HG03460 (cell line): Measurements from ENCODE around the gene MAP3K2.

Experiments
- ATAC-seq: cut with Tn5 transposase; IDR thresholded peaks from one replicate; pipeline ENCODE4 v1.9.1; 2021; ENCODE audit not compliant: unreplicated experiment

The MAP3K2 gene

DNA sequence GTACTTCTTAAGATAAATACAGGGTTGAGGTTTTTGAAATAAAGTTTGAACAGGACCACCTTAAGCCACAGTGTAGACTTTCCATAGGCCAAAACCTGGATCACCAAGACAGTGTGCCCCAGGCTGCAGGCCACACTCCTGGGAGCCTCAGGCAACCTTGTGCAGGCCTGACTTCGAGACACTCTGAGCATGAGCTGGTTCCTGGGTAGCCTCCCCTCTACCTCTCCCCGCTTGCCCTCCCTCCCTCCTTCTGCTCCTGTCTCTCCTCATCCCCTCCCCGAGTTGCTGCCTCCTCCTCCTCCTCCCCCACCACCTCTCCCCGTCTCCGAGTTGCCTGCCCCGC lies 19.9 kb upstream of the MAP3K2 start:
- ATAC-seq, result peak; percentile 21

DNA sequence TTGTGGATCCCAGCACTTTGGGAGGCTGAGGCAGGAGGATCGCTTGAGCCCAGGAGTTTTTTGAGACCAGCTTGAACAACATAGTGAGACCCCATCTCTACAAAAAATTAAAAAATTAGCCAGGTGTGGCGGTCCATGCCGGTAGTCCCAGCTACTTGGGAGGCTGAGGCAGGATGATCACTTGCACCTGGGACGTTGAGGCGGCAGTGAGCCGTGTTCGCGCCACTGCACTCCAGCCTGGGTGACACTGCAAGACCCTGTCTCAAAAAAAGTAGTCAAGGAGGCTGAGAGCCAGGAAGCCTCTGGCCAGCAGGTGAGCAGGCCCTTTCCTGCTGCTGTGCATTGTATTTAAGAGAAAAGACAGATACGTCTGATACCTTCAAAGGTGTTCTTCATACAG lies 19.3 kb upstream of the MAP3K2 start:
- ATAC-seq, result no peak

DNA sequence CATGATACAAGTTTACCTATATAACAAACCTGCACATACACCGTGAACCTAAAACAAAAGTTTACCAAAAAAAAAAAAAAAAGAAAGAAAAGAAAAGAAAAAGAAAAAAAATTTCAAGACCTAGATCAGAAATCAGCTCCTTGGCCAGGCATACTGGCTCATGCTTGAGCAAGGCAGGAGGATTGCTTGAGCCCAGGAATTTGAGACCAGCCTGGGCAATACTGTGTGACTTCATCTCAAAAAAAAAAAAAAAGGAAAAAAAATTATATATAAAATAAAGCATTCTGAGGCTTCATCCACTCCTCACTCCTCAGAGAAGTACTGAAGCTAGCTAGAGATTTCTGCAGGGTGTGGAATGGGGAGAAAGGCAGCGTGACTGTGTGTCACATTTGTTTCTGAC lies 18.7 kb upstream of the MAP3K2 start:
- ATAC-seq, result no peak

DNA sequence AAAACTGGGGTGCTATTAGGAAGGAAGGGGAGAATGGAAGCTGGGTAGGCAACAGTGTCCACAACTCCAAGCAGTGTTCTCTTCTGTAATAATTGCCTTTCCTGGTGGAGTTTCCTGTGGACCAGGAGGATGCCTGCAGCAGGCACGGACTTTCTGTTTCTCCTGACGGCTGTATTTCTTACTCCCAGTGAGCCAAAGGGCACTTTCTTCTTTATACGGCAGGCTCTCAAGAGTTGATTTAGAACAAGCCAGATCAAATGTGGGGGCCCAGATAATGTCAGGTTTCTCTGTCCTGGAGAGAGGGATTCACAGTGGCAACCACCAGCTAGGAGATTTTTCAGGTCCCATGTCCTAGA lies 17.5 kb upstream of the MAP3K2 start:
- ATAC-seq, result no peak

DNA sequence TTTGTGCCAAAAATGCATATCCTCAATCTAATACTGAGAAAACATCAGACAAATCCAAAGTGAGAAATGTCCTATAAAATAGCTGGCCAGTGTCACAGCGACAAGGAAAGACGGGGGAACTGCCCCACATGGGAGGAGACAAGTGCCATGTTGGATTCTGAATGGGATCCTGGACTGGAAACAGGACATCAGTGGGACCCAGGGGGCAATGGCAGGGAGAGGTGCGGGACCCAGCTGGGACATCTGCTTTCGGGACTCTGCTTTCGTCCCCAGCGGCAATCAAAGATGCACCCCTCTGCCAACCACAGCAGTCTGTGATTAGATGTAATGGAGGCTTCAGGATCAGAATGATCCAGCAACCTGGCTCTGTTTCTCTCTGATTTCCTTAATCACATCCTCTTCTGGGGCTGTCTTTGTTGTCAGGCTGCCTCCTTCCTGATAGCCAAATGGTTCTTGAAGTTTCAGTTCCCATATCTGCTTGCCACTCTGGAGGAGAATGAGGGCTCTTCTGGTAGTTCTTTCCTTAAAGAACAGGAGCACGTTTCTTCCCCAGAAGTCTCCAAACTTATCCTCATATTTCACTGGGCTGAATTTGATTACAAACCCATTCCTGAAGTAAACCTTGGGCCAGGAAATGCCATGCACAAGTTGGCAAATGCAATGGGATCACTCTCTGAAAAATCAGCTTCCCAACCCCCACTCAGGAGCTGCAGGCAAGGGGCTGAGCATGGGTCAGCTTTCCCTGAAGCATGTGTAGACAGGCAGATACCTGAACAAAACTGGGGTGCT lies 16.9 kb upstream of the MAP3K2 start:
- ATAC-seq, result no peak

DNA sequence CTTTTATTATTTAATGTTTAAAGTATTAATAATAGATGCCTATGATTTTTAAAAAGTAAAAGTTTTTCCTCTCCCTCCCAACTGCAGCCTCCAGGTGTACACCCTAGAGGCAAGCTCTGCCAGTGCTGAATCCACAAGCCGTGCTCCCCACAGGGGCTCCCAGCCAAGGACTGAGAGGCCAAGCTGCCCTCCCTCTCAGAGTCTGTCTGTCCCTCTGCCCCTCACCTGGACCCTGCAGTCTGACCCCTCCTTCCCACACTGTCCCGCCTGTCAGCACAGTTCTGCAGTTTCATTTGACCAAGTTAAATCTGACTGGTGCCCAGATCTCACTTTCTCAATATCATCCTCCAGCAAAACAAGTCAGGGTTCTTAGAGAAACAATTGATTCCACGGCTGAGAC lies 15.7 kb upstream of the MAP3K2 start:
- ATAC-seq, result no peak

DNA sequence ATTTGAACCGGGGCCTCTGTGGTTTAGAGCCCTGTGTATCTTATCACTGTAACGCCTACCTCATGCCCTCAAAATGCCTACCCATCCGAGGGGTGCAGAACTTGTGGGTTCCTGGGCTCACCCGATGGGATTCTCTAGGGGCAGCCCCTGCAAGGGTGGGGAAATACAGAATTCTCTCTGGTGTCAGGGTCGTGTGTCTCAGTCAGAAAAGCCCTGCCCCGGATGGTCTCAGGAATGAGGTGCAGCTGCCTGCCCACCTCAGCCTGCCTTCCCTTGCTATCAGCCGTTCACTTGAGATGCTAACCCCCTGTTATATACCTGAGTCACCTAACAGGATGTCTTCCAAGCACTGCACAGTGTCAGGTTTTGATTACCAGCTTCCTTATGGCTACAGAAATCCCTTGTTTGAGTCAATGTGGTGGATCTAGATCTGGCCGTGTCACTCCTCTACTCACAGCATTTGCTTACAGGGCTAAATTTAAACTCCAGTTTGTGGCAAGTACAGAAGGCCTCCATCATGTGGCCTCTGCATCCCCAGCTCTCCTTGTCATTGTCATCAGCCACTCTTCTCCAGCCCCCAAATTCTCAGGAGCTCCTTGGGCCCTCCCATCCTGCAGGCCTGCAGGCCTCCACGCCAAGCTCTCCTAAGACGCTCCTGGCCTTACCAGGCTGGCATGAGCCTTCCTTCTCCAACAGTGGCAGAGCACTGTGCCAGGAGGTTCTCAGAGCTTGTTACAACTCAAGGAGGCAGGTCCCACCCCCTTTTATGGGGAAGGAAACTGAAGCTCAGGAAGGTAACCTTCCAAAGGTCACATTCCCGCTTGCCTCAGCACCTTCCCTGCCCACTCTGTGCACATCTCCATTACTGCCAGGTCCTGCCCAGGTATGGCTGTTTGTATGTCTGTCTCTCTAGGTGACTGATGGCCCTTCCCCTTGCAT lies 14.3 kb upstream of the MAP3K2 start:
- ATAC-seq, result no peak

DNA sequence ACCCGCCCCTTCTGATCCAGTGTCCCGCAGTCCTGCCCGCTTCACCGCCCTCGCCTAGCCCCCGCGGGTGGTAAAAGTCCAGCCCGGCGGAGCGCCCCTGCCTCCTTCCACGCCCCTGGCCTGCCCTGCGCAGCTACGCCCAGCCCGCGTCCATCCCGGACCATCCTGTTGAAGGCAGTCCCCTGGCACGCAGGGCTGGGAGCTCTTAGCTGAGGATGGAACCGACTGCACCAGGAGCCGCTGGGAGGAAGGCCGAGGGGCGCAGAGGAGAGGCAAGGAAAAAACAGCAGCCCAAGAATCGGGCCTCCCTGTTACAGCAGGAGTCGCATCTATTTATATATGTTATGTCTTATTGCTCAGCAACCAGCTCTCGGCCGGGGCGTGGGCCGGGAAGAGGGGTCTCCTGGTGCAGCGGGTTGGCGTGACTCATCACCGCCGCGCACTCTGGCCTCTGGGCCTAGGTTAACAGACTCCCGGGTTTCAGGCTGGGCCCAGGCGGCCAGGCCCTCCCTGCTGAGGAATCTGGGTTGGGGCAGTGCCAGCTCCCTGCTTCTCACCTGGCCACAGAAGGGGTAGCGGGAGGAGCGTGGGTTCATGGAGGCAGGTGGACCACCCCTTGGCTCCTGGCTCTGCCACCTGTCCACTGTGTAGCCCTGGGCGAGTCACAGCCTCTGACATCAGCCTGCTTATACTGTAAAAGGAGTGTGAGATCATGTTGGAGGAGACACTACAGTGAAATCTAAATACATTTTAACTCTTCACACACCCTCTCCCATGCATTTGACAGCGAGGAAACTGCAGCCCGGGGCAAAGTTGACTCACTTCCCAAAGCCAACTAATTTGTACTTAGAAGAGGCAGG lies 13.4 kb upstream of the MAP3K2 start:
- no peak for ATAC-seq

DNA sequence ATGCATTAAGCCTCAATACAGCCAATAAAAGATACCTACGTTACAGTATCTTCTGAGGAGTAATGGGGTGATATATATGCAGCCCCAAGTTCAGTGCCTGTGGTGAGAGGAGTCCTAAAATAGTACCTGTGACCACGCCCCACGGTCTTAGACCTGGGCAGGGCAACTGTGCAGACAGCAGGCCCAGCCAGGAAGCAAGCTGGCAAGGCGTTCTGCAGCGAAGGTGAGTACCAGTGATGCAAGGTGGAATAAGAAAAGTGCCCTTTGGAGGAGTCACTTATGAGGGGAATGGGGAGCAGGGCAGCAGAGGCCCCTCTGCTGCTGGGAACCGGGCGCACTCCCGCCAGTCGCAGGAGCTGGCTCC lies 12.7 kb upstream of the MAP3K2 start:
- no peak for ATAC-seq

DNA sequence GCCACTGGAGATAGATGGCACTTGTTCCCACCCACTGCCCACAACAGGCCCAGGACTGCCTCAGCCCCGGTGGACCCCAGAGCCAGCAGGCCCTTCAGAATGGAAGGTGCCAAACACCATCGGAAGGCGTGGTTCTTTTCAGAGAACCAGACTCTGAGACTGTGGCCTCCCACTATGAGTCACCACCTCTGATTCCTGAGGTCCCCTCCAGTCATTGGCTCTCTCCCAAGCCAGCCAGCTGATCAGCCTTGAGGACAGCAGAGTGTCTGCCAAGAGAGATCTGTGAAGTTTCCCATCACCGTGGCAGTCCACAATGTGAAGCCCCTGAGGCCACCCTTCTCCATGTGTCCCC lies 10.4 kb upstream of the MAP3K2 start:
- ATAC-seq, result peak; percentile 93

DNA sequence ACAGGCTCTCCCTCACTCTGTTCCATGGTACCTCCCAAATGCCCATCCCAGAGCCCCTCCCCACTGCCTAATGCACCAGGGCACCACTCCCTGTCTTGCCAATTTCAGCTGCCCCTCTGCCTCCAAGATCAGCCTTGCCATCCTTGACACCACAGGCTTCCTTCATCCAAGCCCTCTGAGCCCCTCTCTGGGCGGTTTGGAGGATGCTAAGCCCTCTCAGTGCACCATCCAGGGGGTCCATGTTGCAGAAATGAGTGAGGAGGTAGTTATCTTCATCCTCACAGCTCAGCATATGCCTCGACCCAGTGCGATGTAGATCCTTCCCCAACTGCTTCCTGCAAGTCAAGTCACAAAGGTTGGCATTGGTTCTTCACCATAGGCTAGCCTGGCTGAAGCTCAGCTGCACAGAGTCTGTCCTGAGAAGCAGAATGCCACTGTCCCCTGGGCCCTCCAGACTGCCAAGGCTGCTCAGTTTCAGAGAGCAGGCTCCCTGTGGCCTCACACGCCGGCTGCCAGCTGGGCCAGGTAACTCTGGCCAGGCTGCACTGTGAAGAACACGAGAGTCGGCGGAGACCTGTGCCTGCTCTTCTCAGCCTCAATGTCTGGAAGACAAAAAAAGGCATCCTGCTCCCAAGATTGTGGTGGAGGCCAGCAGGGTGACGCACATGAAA lies 9.9 kb upstream of the MAP3K2 start:
- ATAC-seq, result no peak

DNA sequence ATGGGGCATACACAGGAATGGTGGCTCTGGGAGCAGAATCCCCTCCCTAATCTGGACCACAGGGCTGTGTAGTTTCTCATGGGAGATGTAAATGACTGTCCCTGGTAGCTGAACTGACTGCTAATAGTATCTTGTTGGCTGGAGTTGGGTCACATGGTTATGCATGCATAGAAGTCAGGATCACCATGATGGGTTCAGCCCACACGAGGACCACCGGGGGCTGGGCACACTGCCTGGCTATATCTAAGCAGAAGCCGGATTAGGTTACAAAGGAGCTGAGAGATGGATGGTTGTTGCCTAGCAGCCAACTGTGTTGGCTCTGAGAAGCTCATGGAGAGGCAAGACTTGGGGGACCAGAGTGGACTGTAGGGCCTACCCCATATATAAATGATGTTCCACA lies 6.7 kb upstream of the MAP3K2 start:
- ATAC-seq, result no peak

DNA sequence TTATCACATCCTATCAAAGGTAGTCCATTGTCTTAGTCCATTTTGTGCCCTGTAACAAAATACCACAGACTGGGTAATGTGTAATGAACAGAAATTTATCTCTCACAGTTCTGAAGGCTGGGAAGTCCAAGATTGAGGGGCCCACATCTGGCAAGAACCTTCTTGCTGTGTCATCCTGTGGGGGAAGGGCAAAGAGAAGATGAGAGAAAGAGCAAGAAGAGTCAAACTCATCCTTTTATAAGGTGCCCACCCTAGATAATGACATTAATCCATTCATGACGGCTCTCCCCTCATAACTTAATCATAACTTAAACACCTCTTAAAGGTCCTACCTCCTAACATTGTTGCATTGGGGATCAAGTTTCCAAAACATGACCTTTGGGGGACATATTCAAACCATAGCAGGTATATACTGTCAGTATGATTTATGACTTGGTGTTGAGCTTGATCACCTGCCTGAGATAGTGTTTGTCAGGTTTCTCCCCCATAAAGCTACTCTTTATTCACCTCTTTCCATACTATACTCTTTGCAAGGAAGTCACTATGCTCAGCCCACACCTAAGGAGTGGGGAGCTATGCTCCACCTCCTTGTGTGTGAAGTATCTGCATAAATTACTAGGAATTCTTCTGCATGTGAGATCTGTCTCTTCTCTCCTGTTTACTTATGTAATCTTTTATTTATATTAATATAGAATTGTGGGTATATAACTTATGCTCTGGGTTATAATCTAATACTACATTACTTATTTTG lies 5.2 kb upstream of the MAP3K2 start:
- ATAC-seq, result no peak

DNA sequence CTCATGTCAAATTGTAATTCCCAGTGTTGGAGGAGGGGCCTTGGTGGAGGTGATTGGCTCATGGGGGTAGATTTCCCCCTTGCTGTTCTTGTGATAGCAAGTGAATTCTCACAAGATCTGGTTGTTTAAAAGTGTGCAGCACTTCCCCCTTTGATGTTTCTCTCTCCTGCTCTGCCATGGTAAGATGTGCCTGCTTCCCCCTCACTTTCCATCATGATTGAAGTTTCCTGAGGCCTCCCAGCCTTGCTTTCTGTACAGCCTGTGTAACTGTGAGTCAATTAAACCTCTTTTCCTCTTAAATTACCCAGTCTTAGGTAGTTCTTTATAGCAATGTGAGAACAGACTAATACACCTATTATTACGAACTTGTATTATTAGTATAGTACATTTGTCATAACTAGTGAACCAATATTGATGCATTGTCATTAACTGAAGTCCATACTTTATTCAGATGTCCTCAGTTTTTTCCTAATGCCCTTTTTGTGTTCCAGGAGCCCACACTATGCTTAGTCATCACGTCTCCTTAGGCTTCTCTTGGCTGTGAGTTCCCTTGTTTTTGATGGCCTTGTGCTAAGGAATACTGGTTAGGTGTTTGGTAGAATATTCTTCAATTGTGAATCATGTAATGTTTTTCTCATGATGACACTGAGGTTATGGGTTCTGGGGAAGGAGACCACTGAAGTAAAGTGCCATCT lies 4.5 kb upstream of the MAP3K2 start:
- ATAC-seq, result no peak

DNA sequence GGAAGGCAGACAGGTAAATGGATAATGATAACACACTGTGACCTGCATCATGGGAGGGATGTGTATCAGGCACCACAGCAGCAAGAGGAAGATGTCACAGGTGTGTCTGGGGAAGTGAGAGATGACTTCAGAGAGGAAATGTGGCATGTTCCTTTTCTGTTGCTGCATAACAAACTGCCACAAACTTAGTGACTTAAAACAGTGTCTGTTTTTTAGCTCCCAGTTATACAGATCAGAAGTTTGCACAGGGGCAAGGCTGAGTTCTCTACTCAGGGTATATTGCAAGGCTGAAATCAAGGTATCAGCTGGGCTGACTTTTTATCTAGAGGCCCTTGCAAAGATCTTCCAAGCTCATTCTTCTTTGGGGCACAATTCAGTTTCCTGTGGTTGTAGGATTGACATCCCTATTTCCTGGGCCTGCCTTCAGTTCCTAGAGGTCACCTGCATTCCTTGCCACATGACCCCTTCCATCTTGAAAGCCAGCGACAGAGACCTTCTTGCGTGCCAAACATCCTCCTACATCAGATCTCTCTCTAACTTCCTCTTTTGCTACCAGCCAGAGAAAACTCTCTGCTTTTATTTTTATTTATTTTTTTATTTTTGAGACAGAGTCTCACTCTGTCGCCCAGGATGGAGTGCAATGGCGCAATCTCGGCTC lies 2.1 kb upstream of the MAP3K2 start:
- ATAC-seq, result peak; percentile 19

DNA sequence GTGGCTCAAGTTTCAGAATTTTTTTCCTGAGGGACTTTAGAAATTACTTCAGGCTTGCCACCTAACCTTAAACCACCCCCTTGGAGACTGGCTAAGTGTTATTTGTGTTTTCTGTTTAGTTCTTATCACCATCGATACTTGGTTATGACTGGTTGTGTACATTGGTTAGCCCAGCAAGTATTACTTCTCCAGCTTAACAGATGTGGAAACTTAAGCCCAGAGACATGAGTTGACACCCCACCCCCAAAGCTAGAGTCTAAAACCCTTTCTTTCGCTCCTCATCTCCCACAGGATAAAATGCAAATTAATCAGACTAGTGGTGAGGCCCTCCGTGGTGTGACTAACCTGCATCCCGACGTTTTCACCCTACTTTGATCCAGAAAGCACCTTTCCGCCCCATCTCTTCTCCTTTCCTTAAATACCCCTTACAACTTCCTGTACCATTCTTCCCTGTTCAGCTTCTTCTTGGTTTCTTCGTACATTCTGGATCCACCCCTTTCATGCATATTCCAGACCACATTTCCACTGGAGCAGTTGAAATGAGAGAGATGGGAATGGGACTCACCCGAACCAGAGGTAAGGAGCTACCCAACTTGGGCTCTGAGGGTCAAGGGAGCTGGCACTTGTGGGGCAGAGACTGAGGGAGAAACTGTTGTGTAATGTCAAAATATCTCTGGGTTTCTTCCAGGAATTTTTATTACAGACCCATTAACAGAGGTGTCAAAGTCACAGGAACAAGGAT lies 819 bp upstream of the MAP3K2 start:
- peak; percentile 0 for ATAC-seq

DNA sequence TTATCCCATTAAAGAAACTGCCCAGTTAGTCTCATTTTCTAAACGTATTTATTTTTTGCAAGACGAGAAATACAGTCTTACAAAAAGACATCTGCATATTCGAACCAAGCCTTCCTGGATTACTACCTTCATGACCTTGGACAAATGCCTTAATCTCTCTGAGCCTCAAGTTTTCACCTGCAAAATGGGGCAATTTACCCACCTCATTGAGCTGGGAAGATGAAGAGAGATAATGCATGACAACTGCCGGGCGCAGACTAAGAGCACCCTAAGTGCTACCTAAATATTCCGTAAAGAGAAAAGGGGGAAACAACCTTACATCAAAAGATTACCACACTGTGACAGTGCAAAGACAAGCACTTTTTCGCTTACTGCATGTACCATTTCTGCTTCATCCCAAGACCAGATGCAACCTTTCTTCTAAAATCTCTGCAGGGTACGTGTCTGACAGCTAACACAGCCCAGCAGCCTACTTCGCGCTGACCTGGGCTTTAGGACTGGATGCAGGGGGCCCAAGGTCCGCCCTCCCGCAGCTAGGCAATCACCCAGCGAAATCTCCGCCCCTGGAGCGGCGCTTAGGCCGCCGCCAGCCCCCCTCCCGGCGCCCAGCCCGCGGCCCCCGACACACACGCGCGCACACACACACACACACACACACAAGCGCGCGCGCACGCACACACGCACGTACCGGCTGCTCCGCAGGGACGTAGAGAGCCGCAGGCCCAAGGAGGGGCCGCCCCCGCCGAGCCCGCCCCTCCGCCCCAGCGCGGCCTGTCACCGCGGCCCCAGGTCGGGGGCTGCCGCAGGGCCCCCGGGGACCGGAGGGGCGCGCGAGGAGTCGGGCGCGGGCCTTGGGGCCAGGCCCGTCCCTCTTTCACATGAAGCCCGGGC lies 766 bp downstream of the MAP3K2 start:
- peak; percentile 62 for ATAC-seq

DNA sequence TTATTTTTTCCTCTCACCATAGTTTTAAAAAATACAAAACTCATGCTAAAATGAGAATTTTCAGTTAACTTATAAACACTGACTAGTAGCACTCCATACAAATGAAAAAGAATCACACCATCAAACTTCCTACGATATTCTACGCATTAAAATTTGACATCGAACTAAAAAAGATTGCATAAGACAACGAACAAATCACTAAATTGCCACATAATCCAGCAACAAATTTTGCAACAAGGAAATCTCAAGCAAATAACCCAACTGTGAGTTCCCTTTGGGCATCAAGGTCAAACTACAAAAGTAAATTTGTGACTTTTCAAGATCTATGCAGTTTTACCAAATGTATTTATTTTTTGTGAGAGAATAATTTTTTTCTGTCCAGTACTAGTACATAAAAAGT lies 1.5 kb downstream of the MAP3K2 start:
- ATAC-seq, result no peak
